ENCODE results near the gene TEX19. TPM values are rescaled to one million over a fixed set of nuclear protein-coding genes. Genes with fewer than 3 reads are reported as not detected.
"Not testable (repeated sequence)": the region's sequence is repeated elsewhere in the genome, so short reads cannot be mapped to it uniquely, and the experiment has no call there.

TEX19 gene
- total RNA-seq, 1 donor from 2014 or later = not detected

DNA sequence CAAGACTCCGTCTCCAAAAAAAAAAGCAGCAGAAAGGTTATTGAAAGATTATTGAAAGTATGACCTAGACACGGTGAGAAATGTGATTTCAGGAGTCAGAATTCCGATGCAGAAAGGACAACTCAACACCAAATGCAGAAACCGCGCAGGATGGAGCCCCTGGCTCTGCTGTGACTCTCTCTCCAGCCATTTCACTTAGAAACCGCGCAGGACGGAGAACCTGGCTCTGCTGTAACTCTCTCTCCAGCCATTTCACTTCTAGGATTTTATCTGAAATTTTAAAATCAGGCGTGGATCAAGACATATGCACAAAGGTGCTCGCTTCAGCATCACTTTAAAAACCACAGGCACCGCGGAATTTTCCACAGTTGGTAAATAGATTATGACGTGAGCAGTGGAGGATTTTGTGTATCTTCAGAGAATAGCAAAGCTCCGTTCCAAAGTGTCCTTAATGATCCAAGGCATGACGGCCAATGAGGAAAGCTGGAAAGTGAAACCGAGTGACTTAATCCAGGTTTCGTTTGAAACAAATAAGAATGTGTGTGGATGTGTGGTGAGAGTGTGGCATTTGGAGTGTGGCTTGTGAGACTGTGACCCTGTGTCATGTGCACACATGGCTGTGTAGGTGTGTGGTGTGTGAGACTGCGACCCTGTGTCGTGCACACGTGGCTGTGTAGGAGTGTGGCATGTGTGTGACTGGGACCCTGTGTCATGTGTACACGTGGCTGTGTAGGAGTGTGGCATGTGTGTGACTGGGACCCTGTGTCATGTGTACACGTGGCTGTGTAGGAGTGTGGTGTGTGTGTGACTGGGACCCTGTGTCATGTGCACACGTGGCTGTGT is 22.0 kb downstream of the TEX19 start:
- Histone ChIP-seq H3K27ac (no peak overlapping the region), H3K36me3 (no peaks in the 10 kb centered on the region), H3K4me3 (no peak overlapping the region), H3K4me1 (peaks cover 6% of the 10 kb centered on the region), H3K9me3 (no peaks in the 10 kb centered on the region), H3K27me3 (peaks cover 49% of the 10 kb centered on the region)
- intact Hi-C loops (cut with DNase I) = no loop called here
- DNase-seq (no peak), ATAC-seq (no peak)
- TF ChIP-seq, protein P1, sequence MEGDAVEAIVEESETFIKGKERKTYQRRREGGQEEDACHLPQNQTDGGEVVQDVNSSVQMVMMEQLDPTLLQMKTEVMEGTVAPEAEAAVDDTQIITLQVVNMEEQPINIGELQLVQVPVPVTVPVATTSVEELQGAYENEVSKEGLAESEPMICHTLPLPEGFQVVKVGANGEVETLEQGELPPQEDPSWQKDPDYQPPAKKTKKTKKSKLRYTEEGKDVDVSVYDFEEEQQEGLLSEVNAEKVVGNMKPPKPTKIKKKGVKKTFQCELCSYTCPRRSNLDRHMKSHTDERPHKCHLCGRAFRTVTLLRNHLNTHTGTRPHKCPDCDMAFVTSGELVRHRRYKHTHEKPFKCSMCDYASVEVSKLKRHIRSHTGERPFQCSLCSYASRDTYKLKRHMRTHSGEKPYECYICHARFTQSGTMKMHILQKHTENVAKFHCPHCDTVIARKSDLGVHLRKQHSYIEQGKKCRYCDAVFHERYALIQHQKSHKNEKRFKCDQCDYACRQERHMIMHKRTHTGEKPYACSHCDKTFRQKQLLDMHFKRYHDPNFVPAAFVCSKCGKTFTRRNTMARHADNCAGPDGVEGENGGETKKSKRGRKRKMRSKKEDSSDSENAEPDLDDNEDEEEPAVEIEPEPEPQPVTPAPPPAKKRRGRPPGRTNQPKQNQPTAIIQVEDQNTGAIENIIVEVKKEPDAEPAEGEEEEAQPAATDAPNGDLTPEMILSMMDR (IDR thresholded peaks at IDR 0.05) = no peak

- H3K27ac ChIP-seq; DNase-seq; ATAC-seq; H3K4me1 ChIP-seq; H3K9me3 ChIP-seq; H3K4me3 ChIP-seq; intact Hi-C loops (cut with DNase I); H3K36me3 ChIP-seq: not testable (repeated sequence)
- H3K27me3 ChIP-seq = peaks cover 48% of the 10 kb centered on the region
Observed at GRCh38 chr17:82381703-82382009, 22.6 kb downstream of the TEX19 start.

DNA sequence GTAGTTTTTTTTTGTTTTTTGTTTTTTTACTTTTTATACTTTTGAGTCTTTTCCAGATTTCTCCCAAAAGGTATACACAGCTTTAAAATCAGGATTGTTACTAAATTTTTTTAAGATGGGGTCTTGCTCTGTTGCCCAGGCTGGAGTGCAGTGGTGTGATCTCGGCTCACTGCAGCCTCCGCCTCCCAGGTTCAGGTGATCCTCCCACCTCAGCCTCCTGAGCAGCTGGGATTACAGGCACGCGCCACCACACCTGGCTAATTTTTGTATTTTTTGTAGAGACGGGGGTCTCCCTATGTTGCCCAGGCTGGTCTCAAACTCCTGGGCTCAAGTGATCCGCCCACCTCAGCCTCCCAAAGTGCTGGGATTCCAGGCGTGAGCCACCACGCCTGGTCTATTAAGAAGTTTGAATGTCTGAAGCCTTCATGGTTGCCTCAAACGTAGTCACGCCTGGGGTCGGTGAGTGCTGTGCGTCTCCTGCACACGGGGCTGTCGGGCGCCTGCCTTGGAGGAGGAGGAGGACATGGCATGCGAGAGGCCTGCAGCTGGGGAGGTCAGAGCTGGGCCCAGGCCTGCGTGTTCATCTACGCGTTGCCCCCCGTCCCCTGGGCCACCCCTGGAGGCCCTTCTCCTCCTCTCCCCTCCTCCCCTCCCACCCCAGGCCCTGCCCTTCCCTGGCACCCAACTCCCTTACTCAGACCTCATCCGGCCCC is 23.3 kb downstream of the TEX19 start:
- H3K27ac ChIP-seq; H3K36me3 ChIP-seq; ATAC-seq; H3K9me3 ChIP-seq; H3K4me1 ChIP-seq; intact Hi-C loops (cut with DNase I); H3K4me3 ChIP-seq; DNase-seq: not testable (repeated sequence)
- H3K27me3 ChIP-seq = peaks cover 54% of the 10 kb centered on the region

DNA sequence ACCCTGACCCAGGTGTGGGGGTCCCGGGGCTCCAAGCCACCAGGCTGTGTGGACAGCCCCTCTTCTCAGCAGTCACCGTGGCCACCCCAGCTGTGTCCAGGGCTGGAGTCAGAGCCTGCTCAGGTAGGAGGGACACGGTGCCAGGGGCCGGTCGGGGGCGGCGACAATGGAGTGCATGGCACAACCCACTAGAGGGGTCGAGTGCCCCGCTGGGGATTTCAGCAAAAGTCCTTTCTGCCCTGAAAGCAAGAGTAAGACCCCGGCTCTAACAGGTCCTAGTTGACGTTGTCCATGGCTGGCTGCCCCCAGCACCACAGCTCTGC is 23.8 kb downstream of the TEX19 start:
- H3K4me1 ChIP-seq = peaks cover 6% of the 10 kb centered on the region

GRCh38 chr17:82383411-82383810 is 24.4 kb downstream of the TEX19 start:
- Histone ChIP-seq H3K9me3 (no peaks in the 10 kb centered on the region), H3K27me3 (peaks cover 46% of the 10 kb centered on the region), H3K27ac (no peak overlapping the region), H3K4me3 (no peak overlapping the region), H3K4me1 (peaks cover 6% of the 10 kb centered on the region), H3K36me3 (no peaks in the 10 kb centered on the region)
- TF ChIP-seq, protein P1 (IDR thresholded peaks at IDR 0.05) = no peak
- DNase-seq (no peak), ATAC-seq (no peak)
- intact Hi-C loops (cut with DNase I) = no loop called here

More for the DNA sequence above, 23.8 kb downstream of the TEX19 start:
- H3K4me3 ChIP-seq = no peak overlapping the region
- H3K27me3 ChIP-seq = peaks cover 51% of the 10 kb centered on the region
- H3K9me3 ChIP-seq = no peaks in the 10 kb centered on the region
- DNase-seq (no peak), ATAC-seq (no peak)
- TF ChIP-seq, protein P1 (IDR thresholded peaks at IDR 0.05) = no peak
- no peak overlapping the region for H3K27ac ChIP-seq
- intact Hi-C loops (cut with DNase I) = no loop called here
- H3K36me3 ChIP-seq = no peaks in the 10 kb centered on the region

GRCh38 chr17:82384051-82384729 is 25.1 kb downstream of the TEX19 start:
- ATAC-seq (no peak), DNase-seq (no peak)
- peaks cover 6% of the 10 kb centered on the region for H3K4me1 ChIP-seq
- H3K36me3 ChIP-seq = no peaks in the 10 kb centered on the region
- intact Hi-C loops (cut with DNase I) = no loop called here
- H3K27me3 ChIP-seq = peaks cover 38% of the 10 kb centered on the region
- no peaks in the 10 kb centered on the region for H3K9me3 ChIP-seq
- no peak overlapping the region for H3K27ac ChIP-seq
- TF ChIP-seq, protein P1 (IDR thresholded peaks at IDR 0.05) = no peak
- H3K4me3 ChIP-seq = no peak overlapping the region
